ENCODE data around the gene AFG1L. TPM values are rescaled to one million over a fixed set of nuclear protein-coding genes. Genes with fewer than 3 reads are reported as not detected.
A peak's percentile ranks its signal among the peaks of the same experiment; 100 is the strongest.

AFG1L gene
- total RNA-seq, 1 experiment from 2014 or later: 4.9 TPM

- H3K27ac ChIP-seq (ENCODE audit: low read depth, low read length): peak overlapping the region; percentile 78
- ATAC-seq: no peak
- peak overlapping the region; percentile 80 for H3K9ac ChIP-seq (ENCODE audit: low read length)
- H3K4me1 ChIP-seq (ENCODE audit: control insufficient read depth in 1 of 2, insufficient read depth in 2 of 2, low read length in 2 of 2): peaks cover 5 to 21% of the 10 kb centered on the region in 2 experiments
- peak overlapping the region; percentile 67 to 82 for H3K4me3 ChIP-seq (replicated peaks in 1 of 2; ENCODE audit: low read depth in 1 of 2, low read length in 2 of 2)
- CTCF ChIA-PET: no interaction called here
- peak overlapping the region; percentile 39 for H2AFZ ChIP-seq (ENCODE audit: low read depth, low read length, poor library complexity, severe bottlenecking)
- no peaks in the 10 kb centered on the region for H4K20me1 ChIP-seq (ENCODE audit: insufficient read depth)
- H3K9me3 ChIP-seq (ENCODE audit: control insufficient read depth in 1 of 2, insufficient read depth in 1 of 2, low read depth in 1 of 2, low read length in 2 of 2): no peaks in the 10 kb centered on the region
- intact Hi-C loops (cut with micrococcal nuclease): loop anchor here (2.0 kb wide), 1 partner anchor 35 kb away; the partner anchor contains the start of gene SNX3
- no peaks in the 10 kb centered on the region; the same call in 1 of the 2 replicates for H3K79me2 ChIP-seq (ENCODE audit: insufficient read depth, low read length)
- no peaks in the 10 kb centered on the region for H3K9me2 ChIP-seq (ENCODE audit: insufficient read depth)
- H3K36me3 ChIP-seq (ENCODE audit: control insufficient read depth in 1 of 2, insufficient read depth in 2 of 2, low read length in 2 of 2): no peaks in the 10 kb centered on the region
- H3K4me2 ChIP-seq (ENCODE audit: low read length): peak overlapping the region; percentile 84
- POLR2A ChIA-PET: interaction anchor here (1.7 kb wide), 1 partner anchor 34 kb away, joined by 6 read pairs; the partner anchor contains the start of gene SNX3
- no peaks in the 10 kb centered on the region for H3K27me3 ChIP-seq (ENCODE audit: insufficient read depth, low read length)
- no peak for DNase-seq (ENCODE audit: low read depth, low spot score)
- BruUV-seq (replicated peaks): no TSS peak
- TF ChIP-seq RAD21 (IDR thresholded peaks at IDR 0.05; ENCODE audit: low read depth): no peak
- no peak for TF ChIP-seq ZNF274 (IDR thresholded peaks at IDR 0.05; ENCODE audit: low read depth, low read length)
- TF ChIP-seq EGR1 (IDR thresholded peaks at IDR 0.05; ENCODE audit: low read depth): no peak
- TF ChIP-seq SRF (IDR thresholded peaks at IDR 0.05; ENCODE audit: low read depth): no peak
- TF ChIP-seq ZFX (IDR thresholded peaks at IDR 0.05): no peak
- no peak for TF ChIP-seq MAX (IDR thresholded peaks at IDR 0.05)
- no peak for TF ChIP-seq ZBTB33 (IDR thresholded peaks at IDR 0.05; ENCODE audit: extremely low read depth, insufficient replicate concordance, low read length)
- TF ChIP-seq POLR2A (IDR thresholded peaks at IDR 0.05; ENCODE audit: borderline replicate concordance, extremely low read depth, insufficient read depth, insufficient read length): no peak
- no peak for TF ChIP-seq YY1 (IDR thresholded peaks at IDR 0.05; ENCODE audit: extremely low read depth, insufficient replicate concordance, low read depth, low read length)
- no peak for TF ChIP-seq SIN3A (IDR thresholded peaks at IDR 0.05; ENCODE audit: low read depth)
- TF ChIP-seq CBX3 (IDR thresholded peaks at IDR 0.05; ENCODE audit: low read depth): no peak
- no peak for TF ChIP-seq FOSL1 (IDR thresholded peaks at IDR 0.05; ENCODE audit: low read depth)
- no peak for TF ChIP-seq CTCF (IDR thresholded peaks at IDR 0.05 in 2 of 3, conservative IDR thresholded peaks at IDR 0.05 in 1 of 3; ENCODE audit: borderline replicate concordance in 1 of 3, insufficient read depth in 1 of 3, low read depth in 2 of 3, low read length in 2 of 3)
- no peak for TF ChIP-seq SP1 (IDR thresholded peaks at IDR 0.05; ENCODE audit: low read depth)
- TF ChIP-seq REST (IDR thresholded peaks at IDR 0.05; ENCODE audit: low read depth): no peak
- no peak for TF ChIP-seq ATF3 (IDR thresholded peaks at IDR 0.05)
- TF ChIP-seq CEBPB (IDR thresholded peaks at IDR 0.05; ENCODE audit: low read depth): no peak
- RAD21 ChIA-PET (ENCODE audit: low non-redundant PET in 1 of 2, low total read pairs in 2 of 2, uncharacterized antibody in 2 of 2, unreplicated experiment in 2 of 2): interaction anchor here in 1 of 2 experiments (0.7 kb wide), 1 partner anchor 174 kb away, joined by 3 read pairs; no protein-coding TSS in a partner anchor
These were observed 822 bp downstream of the AFG1L start for GRCh38 chr6:108295676-108296075.

Data from HCT116 (cell line).